Esophagus (tissue), 2 donors: ENCODE data around the gene MX1. TPM values are rescaled to one million over a fixed set of nuclear protein-coding genes. Genes with fewer than 3 reads are reported as not detected.
A peak's percentile ranks its signal among the peaks of the same experiment; 100 is the strongest.

Source experiments
- H3K27ac ChIP-seq, 2 donors: one replicate each; pipeline ENCODE4 v1.5.1; 2013; ENCODE audit warnings: low read depth in 2 of 2, mild to moderate bottlenecking in 2 of 2, inconsistent platforms in 1 of 2, low read length in 1 of 2, moderate library complexity in 1 of 2
- H3K27me3 ChIP-seq, 2 donors: one replicate each; pipeline ENCODE4 v1.6.1; 2013; ENCODE audit warnings: low read length in 2 of 2, control low read depth in 1 of 2, mild to moderate bottlenecking in 1 of 2; ENCODE audit not compliant: insufficient read depth in 2 of 2, control insufficient read depth in 1 of 2
- H3K36me3 ChIP-seq, 2 donors: one replicate each; pipeline ENCODE4 v1.6.1; 2013; ENCODE audit warnings: low read length in 1 of 2; ENCODE audit not compliant: control insufficient read depth in 2 of 2, insufficient read depth in 2 of 2
- H3K4me1 ChIP-seq, 2 donors: one replicate each; pipeline ENCODE4 v1.6.1; 2013; ENCODE audit warnings: low read length in 1 of 2; ENCODE audit not compliant: control insufficient read depth in 2 of 2, insufficient read depth in 2 of 2
- H3K4me3 ChIP-seq, 2 donors: one replicate each; pipeline ENCODE4 v1.5.1; 2013; ENCODE audit warnings: low read length in 2 of 2, mild to moderate bottlenecking in 2 of 2, low read depth in 1 of 2, moderate library complexity in 1 of 2
- H3K9me3 ChIP-seq, 2 donors: one replicate each; pipeline ENCODE4 v1.6.1; 2013; ENCODE audit warnings: mild to moderate bottlenecking in 2 of 2, low read depth in 1 of 2, low read length in 1 of 2, moderate library complexity in 1 of 2; ENCODE audit not compliant: control insufficient read depth in 2 of 2, insufficient read depth in 1 of 2
- WGBS, 2 donors: extraction: QIAGEN DNeasy Blood & Tissue Kit; methylation state at CpG; one replicate each; pipeline ENCODE4 v1.1.7; 2013; 5-methylcytosine and 5-hydroxymethylcytosine counted together
- polyA plus RNA-seq, 2 donors: library from polyadenylated mRNA; stranded (reverse); fragments of 200-250 nt; gene quantifications; one replicate each; pipeline ENCODE4 v1.2.3, GENCODE V29; 2013
- donor health status: healthy with polysubstance abuse.
- donor health status: Bipolar disorder and iron deficiency.

MX1 gene
- polyA plus RNA-seq, 2 donors = 17.3 to 25.4 TPM

DNA sequence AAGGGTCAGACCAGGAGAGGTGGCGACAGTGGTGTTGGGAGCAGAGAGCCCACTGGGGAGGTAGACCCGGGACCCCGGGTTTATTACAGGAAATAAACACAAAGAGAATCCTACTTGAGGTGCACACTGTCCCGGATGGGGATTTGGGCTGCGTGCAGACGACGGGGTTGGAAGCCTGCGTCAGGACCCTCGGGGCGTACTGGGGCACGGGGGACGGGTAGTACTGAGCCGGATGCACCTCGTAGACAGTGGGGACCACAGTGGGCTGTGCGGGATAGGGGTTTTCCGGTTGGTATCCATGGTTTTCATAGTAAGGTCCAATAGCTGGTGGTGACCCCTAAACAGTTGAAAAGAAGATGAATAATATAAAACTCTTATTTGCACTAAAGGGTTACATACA, 68.2 kb downstream of the MX1 start:
- no peaks in the 10 kb centered on the region for H3K27me3 ChIP-seq
- no peaks in the 10 kb centered on the region for H3K4me1 ChIP-seq
- 94 to 95% methylated on average over 16 of the region's 16 CpGs for WGBS, 2 donors
- no peak overlapping the region for H3K4me3 ChIP-seq
- no peaks in the 10 kb centered on the region for H3K9me3 ChIP-seq
- H3K27ac ChIP-seq = no peak overlapping the region
- H3K36me3 ChIP-seq = peaks cover 0 to 5% of the 10 kb centered on the region in 2 donors

- Histone ChIP-seq H3K4me1 (peaks cover 0 to 5% of the 10 kb centered on the region in 2 donors), H3K4me3 (no peak overlapping the region), H3K27me3 (no peaks in the 10 kb centered on the region), H3K36me3 (peaks cover 0 to 4% of the 10 kb centered on the region in 2 donors), H3K9me3 (no peaks in the 10 kb centered on the region), H3K27ac (no peak overlapping the region)
- WGBS, 2 donors = 78 to 90% methylated on average over 6 of the region's 6 CpGs
These were observed 71.0 kb downstream of the MX1 start for GRCh38 chr21:41497008-41497407.

- Histone ChIP-seq H3K27ac (no peak overlapping the region), H3K36me3 (peaks cover 0 to 2% of the 10 kb centered on the region in 2 donors), H3K9me3 (no peaks in the 10 kb centered on the region), H3K4me3 (no peak overlapping the region), H3K27me3 (no peaks in the 10 kb centered on the region), H3K4me1 (peaks cover 0 to 5% of the 10 kb centered on the region in 2 donors)
- WGBS, 2 donors = 69 to 86% methylated on average over 8 of the region's 8 CpGs
These were observed 71.7 kb downstream of the MX1 start for GRCh38 chr21:41497788-41498187.

GRCh38 chr21:41499920-41500319, 73.9 kb downstream of the MX1 start:
- peak overlapping the region; percentile 5 to 20 for H3K4me3 ChIP-seq

GRCh38 chr21:41500363-41500762, 74.3 kb downstream of the MX1 start:
- Histone ChIP-seq H3K4me1 (peaks cover 0 to 5% of the 10 kb centered on the region in 2 donors), H3K36me3 (no peaks in the 10 kb centered on the region), H3K27me3 (no peaks in the 10 kb centered on the region), H3K4me3 (peak overlapping the region in 1 of 2 donors; percentile 20), H3K9me3 (no peaks in the 10 kb centered on the region), H3K27ac (peak overlapping the region; percentile 47 to 53)
- 49 to 72% methylated on average over 6 of the region's 6 CpGs for WGBS, 2 donors

More at GRCh38 chr21:41499920-41500319, 73.9 kb downstream of the MX1 start:
- no peaks in the 10 kb centered on the region for H3K36me3 ChIP-seq
- H3K27ac ChIP-seq = peak overlapping the region; percentile 1 to 53
- peaks cover 0 to 5% of the 10 kb centered on the region in 2 donors for H3K4me1 ChIP-seq
- no peaks in the 10 kb centered on the region for H3K27me3 ChIP-seq
- H3K9me3 ChIP-seq = no peaks in the 10 kb centered on the region
- 54 to 87% methylated on average over 2 of the region's 2 CpGs for WGBS, 2 donors

DNA sequence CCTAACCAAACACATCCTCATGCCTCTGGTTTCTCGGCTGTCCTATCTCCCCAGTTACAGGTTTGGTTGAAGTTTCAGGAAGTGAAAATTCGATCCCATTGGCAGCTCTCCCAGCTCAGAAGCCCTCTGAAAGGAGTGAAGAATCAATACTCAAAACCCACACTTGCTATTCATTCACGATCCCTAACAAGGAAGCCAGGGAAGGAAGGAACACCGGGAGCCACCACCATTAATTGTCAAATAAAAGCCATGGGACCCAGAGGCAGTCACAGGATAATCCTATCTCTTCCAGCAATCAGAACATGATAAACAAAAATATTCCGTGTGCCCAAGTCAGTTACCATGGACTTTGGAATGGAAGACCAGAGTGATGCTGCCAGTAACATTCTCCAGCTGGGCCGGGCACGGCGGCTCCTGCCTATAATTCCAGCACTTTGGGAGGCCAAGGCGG, 74.9 kb downstream of the MX1 start:
- Histone ChIP-seq H3K27ac (peak overlapping the region; percentile 58 to 64), H3K27me3 (no peaks in the 10 kb centered on the region), H3K9me3 (no peaks in the 10 kb centered on the region), H3K4me3 (peak overlapping the region in 1 of 2 donors; percentile 30), H3K36me3 (no peaks in the 10 kb centered on the region), H3K4me1 (peaks cover 0 to 5% of the 10 kb centered on the region in 2 donors)
- WGBS, 2 donors = 49 to 66% methylated on average over 9 of the region's 9 CpGs

DNA sequence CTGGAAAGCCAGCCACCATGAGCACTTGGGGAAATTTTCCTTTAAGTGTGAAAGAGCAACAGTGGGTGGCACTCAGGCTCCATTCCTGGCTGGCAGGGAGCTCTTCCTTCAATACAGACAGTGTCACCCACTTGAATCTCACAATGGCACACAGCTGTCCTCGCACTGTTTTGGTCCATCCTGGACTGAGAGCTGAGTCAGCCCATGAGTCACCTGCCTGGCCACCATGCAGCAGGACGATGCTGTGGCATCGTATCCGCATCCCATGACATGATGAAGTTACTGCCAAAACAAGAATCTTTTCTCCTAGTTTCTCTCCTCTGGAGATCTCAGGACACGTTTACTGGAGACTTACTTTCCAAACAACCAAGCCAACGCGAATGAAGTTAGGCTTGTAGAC, 75.9 kb downstream of the MX1 start:
- Histone ChIP-seq H3K9me3 (no peaks in the 10 kb centered on the region), H3K4me3 (peak overlapping the region; percentile 2 to 16), H3K36me3 (no peaks in the 10 kb centered on the region), H3K27me3 (no peaks in the 10 kb centered on the region), H3K4me1 (peaks cover 0 to 5% of the 10 kb centered on the region in 2 donors), H3K27ac (no peak overlapping the region)
- WGBS, 2 donors = 71 to 77% methylated on average over 7 of the region's 7 CpGs

- 71 to 88% methylated on average over 4 of the region's 4 CpGs for WGBS, 2 donors
- no peaks in the 10 kb centered on the region for H3K27me3 ChIP-seq
These were observed 77.3 kb downstream of the MX1 start for GRCh38 chr21:41503331-41503730.

GRCh38 chr21:41504030-41504429, 78.0 kb downstream of the MX1 start:
- Histone ChIP-seq H3K27ac (no peak overlapping the region), H3K27me3 (no peaks in the 10 kb centered on the region), H3K4me1 (peaks cover 0 to 9% of the 10 kb centered on the region in 2 donors), H3K36me3 (no peaks in the 10 kb centered on the region), H3K9me3 (no peaks in the 10 kb centered on the region), H3K4me3 (peak overlapping the region; percentile 9 to 66)
- 53 to 64% methylated on average over 5 of the region's 5 CpGs for WGBS, 2 donors

More at GRCh38 chr21:41503331-41503730, 77.3 kb downstream of the MX1 start:
- Histone ChIP-seq H3K4me3 (peak overlapping the region in 1 of 2 donors; percentile 66), H3K36me3 (no peaks in the 10 kb centered on the region), H3K27ac (peak overlapping the region in 1 of 2 donors; percentile 19), H3K4me1 (peaks cover 0 to 6% of the 10 kb centered on the region in 2 donors), H3K9me3 (no peaks in the 10 kb centered on the region)

DNA sequence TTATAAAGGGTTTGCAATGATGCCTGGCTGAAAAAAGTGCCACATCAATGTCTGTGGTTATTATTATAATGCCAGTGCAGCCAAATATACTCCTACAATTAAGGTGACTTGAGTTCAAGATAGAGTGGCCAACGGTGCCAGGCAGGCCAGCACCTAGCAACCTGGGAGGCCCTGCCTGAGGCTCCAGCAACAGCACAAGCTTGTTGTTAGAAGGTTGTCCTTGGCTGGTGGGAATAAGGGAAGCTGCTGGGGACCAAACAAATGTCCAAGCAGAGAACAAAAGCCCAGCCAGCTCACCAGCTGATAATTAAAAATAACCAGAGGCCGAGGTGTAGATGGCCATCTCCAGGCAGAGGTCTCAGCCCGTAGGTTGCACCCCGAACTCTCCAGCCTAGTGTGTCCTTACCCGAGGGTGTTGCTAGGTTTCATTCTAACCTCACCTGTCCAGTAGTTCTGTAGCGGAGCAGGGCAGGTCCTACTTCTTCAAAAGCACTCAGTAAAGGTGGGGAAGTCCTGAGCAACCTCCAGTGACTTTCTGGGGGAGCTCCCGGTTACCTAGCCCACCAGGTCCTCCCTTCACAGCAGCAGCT, 80.1 kb downstream of the MX1 start:
- Histone ChIP-seq H3K4me1 (peaks cover 0 to 4% of the 10 kb centered on the region in 2 donors), H3K36me3 (no peaks in the 10 kb centered on the region), H3K27ac (peak overlapping the region in 1 of 2 donors; percentile 50), H3K4me3 (peak overlapping the region; percentile 61 to 66), H3K9me3 (no peaks in the 10 kb centered on the region), H3K27me3 (no peaks in the 10 kb centered on the region)
- WGBS, 2 donors = 63 to 73% methylated on average over 7 of the region's 7 CpGs
